GM19455 (cell line): ENCODE measurements around the gene GBE1.

Experiments used
- ATAC-seq: cut with Tn5 transposase; IDR thresholded peaks from one replicate; pipeline ENCODE4 v1.9.1; 2021; ENCODE audit not compliant: unreplicated experiment

Gene GBE1

DNA sequence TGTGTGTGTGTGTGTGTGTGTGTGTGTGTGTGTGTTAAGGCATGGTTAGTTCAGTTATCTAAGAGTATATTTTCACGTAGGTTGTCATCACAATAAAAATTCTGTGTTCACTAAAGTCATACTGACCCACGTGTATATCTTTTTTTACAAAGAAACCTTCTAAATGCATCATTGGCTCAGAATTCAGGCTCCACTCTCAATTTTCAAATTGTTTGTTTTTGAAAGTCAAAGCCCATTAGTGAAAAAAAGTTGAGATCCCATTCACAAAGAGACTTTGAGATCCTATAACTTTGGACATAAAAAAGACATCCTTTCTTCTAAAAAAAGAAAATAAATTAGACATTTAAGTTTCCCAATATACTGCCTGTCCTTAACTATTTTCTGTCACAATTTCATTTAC, 59.3 kb downstream of the GBE1 start:
- ATAC-seq = no peak

DNA sequence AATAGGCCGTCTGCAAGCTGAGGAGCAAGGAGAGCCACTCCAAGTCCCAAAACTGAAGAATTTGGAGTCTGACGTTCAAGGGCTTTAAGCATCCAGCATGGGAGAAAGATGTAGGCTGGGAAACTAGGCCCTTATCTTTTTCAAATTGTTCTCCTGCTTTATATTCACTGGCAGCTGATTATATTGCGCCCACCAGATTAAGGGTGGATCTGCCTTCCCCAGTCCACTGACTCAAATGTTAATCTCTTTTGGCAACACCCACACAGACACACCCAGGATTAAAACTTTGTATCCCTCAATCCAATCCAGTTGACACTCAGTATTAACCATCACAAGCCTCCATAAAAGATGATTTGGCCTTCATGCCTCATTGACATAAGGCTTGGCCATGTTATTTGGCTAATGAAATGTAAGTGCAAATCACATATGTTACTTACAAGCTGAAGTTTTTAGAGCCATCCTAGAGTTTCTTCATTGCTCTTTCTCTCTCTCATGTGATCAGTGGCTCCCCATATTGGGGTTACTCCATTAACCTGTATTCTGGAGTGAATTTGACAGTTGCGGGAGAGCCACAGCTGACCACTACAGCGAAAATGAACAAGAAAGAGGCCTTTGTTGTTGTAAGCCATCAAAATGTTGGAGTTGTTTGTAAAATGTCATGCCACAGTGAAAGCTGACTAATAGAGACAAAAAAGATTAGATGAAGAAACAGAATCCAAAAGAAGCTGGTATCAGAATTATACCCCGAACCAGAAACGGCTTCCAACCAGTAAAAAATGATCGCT, 61.7 kb downstream of the GBE1 start:
- ATAC-seq = no peak

DNA sequence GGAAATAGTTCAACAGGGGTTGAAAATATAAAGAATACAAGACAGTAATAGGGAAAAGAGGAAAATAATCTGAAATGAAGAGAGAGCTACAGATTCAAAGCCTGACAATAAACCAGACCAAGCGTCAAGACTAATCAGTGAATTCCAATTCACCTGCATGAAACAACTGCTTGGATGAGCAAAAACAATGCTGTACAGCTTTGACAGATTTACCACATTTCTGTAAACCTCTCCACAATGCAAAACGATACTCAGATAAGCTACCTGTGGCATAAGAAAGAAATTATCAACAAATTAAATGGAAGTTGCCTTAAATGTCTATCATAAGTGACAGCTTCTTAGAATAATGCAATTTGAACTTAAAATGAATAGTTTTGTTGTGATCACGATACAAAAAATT, 65.4 kb downstream of the GBE1 start:
- no peak for ATAC-seq

DNA sequence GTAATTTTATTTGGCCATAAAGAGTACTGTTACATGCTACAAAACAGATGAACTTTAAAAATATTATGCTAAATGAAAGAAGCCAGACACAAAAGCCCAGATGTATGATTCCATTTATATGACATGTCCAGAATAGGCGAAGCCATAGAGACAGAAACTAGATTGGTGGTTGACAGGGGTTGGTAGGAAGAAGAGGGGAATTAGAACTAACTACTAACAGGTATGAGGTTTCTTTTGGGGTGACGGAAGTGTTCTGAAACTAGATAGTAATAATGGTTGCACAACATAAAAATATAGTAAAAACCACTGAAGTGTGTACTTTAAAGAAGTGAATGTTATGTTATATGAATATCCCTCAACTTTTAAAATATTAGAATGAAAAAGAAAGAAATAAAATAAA, 66.1 kb downstream of the GBE1 start:
- no peak for ATAC-seq

DNA sequence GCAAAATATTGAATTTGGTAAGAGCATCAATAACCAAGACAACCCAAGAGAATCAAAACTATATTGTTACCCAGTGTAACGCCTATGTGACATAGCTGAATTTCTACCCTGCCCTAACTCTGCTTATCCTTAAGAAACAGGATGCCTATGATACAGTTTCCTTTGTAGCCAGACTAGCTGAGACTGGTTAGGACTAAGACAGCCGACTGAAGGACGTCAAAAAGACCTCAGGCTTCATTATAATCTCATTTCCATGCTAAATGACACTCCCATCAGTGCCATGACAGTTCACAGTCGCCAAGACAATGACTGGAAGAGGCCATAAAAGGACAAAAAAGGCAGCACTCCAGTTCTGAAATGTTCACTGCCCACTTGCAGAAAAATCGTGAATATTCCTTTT, 66.8 kb downstream of the GBE1 start:
- ATAC-seq = no peak

DNA sequence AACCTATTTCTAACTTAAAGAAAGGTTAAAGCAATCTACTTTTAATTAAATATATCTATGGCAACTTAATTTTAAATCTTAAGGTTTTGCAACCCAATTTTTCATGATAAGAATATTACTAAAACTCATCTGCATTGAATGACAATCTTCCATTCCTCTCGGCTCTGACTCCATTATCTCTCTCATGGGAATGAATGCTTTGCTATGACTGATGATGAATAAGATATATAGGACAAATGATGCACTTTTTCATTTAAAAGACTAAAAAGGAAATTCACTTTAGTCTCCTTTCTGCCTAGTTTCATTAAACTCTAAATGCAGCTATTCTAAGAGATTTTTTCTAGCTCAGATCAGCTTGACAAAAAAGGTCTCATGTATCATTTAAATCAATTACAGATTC, 68.7 kb downstream of the GBE1 start:
- ATAC-seq = no peak

DNA sequence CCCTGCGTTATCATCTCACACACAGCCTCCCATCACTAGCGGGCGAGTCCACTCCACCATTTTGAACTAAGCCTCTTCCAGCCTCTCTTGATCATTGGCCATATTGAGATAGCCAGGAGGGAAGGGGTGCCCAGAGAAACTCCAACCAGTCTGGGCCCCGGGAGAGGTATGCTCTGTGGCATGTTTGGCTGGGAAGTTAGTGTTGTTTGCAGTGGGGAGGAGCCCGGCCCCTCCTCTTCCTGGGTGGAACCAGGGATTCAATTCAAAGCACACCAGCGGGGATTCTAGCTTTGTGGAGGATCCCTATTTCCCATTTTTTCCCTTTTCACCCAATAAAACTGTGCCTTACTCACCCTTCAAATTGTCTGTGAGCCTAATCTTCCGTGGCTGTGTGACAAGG, 71.8 kb downstream of the GBE1 start:
- ATAC-seq = no peak

DNA sequence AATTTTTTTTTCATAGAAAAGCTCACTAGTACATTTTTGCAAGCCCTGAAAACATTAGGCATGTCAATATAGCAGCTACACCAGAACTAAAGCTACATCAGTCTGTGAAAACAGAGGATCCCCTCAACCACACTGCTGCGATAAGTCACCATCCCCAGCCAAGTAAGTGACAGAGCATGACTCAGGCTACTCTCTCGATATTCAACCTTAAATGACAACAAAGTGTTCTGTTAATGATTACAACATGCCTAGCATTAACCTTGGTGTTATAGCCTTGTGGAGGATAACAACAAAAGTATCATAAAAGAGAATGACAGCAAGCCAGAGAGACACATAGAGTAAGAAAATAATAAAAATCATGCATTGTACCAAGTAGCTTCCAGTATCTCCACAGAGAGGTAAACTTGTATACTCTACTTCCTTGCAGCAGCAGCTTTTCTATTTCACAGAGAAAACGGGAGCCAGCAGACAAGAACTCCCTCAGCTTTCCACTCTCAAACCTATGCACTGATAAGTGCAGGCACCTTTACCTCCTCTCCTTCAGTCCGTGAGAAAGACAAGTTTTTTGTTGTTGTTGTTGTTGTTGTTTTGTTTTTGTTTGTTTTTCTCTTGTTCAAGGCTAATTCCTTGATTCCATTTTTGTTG, 76.6 kb downstream of the GBE1 start:
- no peak for ATAC-seq

DNA sequence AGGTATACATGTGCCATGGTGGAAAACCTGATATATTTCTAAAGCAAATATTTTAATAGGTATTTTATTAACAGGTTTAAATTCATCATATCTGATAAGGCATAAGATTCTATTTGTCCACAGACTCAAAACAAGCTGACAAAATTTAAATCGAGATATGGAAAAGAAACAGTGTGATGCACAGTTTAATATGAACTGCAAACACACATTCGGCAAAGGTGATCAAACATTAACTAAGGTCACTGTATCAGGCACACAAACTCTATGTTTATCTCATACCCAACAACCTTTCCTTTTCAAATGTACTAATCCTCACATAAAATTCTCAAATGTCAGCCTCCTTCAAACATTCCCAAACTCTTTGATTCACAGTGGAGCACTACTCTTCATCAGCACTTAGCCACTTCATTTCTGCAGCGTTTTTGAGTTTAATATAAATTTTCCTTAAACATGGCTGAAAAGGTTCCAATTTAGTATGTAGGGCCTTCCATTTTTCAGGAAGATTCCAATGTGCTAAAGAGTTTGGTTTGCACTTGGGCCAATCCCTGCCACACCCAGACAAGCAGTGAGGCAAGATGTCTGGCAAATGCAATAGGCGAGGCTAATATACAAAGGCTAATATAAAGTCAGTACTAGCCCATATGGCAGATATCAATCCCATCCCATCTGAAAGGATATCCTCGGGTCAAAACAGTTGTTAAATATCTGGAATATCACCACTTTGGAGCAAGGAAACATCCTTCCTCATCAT, 84.6 kb downstream of the GBE1 start:
- ATAC-seq = no peak

DNA sequence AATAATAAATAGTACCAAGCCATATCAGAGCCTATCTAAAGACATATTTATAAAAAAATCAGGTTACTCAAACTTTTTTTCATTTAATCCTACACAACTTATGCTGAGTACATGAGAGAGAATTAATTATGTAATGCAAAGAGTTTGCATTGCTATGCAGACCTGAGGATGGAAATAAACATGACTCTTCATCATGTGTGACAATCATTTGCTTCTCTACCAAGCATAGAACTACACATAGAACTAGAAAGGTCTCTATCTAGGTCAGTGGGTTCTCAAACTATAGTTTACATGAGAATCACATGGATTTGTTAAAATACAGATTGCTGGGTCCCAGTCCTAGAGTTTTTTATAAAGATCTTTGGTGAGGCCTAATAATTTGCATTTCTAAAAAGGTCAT, 86.8 kb downstream of the GBE1 start:
- ATAC-seq = no peak

DNA sequence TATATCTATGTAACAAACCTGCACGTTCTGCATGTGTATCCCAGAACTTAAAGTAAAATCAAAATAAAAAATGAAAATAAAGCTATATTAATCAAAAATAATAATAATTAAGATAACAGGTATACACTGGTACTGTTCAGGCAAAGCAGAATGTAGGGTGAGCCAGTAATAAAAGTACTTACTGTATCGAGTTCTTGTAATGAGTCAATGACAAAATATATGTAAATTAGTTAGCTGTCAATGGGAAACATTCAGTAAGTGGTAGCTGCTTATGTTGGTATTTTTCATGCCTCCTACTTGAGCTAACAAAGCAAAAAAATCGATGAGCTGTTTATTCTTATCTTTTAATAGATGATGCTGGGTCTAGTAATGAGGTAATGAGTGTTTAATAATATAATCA, 93.2 kb downstream of the GBE1 start:
- no peak for ATAC-seq

DNA sequence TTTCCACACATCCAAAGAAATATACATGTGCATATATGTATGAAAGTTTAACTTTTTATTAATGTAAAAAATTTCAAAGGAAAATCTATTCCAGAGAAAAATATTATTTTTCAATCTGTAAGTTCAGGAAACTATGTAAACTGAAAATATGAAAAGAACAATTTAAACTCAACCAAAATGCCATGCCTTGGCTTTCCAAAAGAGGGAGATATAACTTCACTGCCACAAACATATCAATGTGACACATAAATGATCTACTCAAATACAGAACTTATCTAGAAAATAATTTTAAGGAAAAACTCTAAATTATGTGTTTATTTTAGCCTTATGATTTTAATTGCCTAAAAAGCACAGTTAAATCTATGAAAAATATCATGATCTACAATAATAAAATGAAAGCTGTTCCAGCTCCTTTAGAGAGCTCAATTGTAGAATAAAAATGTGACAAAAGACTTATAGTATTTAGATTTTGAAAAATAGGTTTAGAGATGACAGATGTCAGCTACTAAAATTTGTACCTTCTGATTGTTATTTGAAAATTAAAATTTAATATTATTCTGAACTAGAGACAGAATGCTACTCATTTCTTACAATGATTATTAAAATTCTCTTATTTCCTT, 94.8 kb downstream of the GBE1 start:
- ATAC-seq = no peak

DNA sequence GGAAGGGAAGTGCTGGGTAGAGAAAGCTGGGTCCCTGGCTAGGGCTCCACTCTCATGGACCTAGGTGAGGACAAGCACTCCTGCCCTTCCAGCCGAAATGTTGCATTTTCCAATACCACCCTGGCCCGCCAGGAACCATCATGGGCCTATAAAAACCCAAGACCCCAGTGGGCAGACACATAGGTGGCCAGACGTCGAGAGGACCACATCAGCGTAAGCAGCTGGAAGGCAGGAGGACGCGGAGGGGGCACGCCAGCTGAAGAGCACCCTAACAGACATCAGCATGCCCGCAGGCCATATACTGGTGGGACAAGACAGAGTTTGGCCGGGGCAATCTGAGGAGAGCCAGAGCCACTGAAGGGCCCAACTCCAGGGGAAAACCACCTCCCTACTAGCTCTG, 98.3 kb downstream of the GBE1 start:
- no peak for ATAC-seq

DNA sequence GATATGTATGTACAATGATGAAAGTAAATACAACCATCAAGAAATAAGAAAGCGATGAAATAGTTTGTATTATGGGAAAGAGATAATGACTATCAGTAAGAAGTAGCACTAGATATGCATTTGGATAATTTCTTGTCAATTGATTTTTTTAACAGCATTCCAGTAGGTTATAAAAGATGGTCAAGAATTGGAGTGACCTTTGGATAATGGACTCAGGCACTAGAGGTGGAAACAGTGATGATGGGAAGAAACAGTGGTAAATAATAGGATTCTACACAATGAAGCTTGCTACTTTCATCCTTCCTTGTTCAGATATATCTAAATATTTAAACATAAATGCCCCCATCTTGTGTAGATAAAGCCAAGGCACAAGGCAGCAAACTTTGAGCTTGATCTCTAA, 101.4 kb downstream of the GBE1 start:
- no peak for ATAC-seq

DNA sequence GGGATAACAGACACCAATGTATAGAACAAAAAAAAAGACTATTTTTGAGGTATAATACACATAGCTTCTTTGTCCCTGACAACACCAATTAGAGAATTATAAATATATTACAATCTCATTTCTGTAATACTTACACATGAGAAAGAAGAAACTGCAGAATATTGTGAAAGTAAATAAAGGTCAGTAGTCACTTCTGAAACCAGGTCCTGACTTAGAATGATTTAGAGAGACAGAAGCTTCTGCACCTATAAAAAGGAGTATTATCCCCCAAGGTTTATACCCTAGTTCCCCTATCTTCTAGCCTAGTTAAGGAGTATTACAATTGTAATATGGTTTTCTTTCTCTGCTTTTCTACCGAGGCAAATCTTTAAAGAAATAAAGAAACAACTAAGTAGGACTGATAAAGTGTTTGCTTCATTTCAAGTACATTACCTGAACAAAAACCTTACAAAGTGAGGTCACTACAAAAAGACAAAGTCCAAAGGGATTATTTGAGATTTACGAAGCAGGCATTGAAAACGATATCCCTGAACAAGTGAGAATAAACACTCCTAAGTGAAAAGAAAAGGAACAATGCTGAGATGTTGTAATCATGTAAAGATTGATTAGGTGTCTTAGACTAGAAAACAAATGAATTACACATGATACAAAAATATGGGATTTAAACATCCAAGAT, 103.0 kb downstream of the GBE1 start:
- ATAC-seq = no peak

DNA sequence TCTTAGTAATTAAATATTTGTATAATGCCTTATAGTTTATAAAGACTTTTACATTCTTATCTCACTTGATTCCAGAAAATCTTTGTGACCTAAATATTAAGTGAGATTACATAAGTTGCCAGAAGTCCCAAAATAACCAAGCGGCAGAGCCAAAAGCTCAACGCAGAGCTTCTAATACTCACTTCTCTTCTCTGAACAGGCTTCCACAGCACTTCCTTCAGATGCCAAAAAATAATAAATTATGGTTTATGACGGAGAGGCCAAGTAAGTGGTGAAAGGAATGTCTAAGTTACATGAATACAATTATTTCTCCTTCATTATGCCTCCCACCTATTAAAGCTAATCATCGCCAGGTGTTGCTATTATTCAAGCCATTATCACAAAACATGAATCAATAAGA, 110.3 kb downstream of the GBE1 start:
- ATAC-seq = no peak

DNA sequence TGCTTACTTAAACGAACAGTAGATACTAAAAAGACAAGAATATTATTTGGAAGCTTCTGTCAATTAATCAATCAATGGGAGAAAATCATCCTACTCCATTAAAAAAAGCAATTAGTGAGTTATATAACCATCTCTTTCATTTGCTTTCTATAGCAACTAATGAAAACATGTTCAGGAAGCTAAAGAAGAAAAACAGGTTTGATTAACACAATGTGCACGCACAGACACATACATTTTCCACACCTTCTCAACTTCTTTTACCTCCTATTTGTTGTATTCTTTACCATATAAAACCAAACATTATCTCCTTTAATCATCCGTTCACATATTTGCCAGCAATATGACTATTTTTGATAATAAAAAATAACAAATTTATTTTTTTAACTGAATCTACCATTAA, 111.3 kb downstream of the GBE1 start:
- ATAC-seq = no peak

DNA sequence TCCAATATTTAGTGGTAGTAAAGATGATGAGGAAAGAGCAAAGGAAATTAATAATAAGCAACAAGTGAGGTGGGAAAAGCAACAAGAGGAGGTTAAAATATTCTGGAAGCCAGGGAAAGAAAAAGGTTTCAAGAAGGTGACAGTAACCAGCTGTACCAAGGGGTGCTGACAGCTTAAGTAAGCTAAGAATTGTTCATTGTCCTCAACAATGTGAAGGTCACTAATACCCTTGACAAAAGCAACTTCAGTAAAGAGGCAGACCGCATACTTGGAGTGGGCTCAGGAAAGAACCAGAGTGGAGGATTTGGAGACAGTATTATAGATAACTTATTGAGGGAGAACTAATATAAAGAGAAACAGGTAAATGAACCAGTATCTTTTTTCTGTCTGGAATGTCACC, 116.2 kb downstream of the GBE1 start:
- ATAC-seq = no peak

DNA sequence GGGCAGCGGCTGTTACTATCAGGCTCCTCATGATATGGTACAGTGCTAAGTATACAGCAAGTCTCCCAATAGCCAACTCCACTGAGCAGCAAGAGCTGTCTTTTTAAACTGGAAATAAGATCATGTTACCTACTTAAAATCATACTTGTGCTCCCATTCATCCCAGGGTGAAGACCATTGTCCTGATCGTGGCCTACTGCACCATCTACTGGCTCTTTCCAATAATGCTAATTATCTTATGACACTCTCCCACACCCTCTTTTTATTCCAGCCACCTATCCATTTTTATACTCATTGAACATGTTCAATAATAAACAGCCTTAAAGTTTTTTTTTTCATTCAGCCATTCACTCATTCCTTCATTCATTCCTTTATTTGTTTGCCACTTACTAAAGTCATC, 117.7 kb downstream of the GBE1 start:
- ATAC-seq = no peak

DNA sequence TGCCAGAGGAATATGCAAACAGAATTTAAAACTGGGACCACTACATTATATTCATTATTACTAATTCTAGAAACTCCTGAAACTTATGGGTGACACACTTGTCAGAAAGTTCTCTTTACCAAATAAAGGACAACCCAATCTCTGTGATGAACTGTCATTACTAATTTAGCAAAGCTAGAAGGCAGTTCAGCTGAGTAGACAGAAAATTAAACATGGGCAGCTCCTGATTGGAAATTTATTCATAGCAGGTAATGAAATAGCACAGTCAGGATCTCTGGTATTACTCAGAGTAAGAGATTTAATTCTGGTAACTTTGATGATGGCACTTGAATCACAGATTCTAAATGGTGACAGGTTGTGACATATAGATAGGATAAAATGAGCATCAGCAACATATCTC, 123.0 kb downstream of the GBE1 start:
- ATAC-seq = no peak

DNA sequence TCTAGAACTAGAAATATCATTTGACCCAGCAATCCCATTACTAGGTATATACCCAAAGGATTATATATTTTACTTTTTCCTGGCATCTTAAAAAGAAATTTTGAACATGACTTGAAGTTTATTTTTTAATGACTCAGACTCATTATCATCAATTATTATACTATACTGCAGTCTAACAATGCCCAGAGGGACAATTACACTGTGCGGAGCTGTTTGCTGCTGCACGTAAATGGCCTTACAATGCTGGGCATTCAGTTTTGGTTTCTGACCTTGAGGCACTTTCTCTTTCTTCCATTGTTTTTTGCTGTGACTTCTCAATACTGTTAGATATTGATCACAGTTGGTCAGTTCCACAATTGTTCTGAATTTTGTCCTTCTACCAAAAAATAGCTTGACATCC, 128.8 kb downstream of the GBE1 start:
- no peak for ATAC-seq
